ENCODE measurements around the gene ANKS3. TPM values are rescaled to one million over a fixed set of nuclear protein-coding genes. Genes with fewer than 3 reads are reported as not detected.

ANKS3 gene
- total RNA-seq, 1 experiment from 2014 or later = 35.0 TPM

GRCh38 chr16:4728676-4729075 is 5.4 kb downstream of the ANKS3 start:
- Mint-ChIP-seq H3K4me1 (ENCODE audit: insufficient read depth, unreplicated experiment) (peaks cover 6% of the 10 kb centered on the region), H3K27ac (ENCODE audit: low read depth, unreplicated experiment) (no peak overlapping the region), H3K27me3 (ENCODE audit: insufficient read depth, unreplicated experiment) (no peaks in the 10 kb centered on the region), H3K4me3 (ENCODE audit: unreplicated experiment) (no peak overlapping the region), H3K9me3 (ENCODE audit: unreplicated experiment) (no peaks in the 10 kb centered on the region), H3K36me3 (ENCODE audit: insufficient read depth, unreplicated experiment) (peaks cover 38% of the 10 kb centered on the region)
- BruUV-seq (replicated peaks) = no TSS peak
- intact Hi-C loops (cut with micrococcal nuclease) = no loop called here
- CTCF ChIA-PET = interaction anchor here (0.5 kb wide), 1 partner anchor 250 kb away, joined by 3 read pairs; no protein-coding TSS in a partner anchor
- POLR2A ChIA-PET = no interaction called here
- TF ChIP-seq CTCF (IDR thresholded peaks at IDR 0.05; ENCODE audit: unreplicated experiment) = no peak
- DNase-seq (ENCODE audit: unreplicated experiment) = no peak

GRCh38 chr16:4726616-4727015 is 7.5 kb downstream of the ANKS3 start:
- TF ChIP-seq CTCF (IDR thresholded peaks at IDR 0.05; ENCODE audit: unreplicated experiment) = no peak
- peaks cover 53% of the 10 kb centered on the region for H3K36me3 Mint-ChIP-seq (ENCODE audit: insufficient read depth, unreplicated experiment)
- H3K27me3 Mint-ChIP-seq (ENCODE audit: insufficient read depth, unreplicated experiment) = no peaks in the 10 kb centered on the region
- no peaks in the 10 kb centered on the region for H3K9me3 Mint-ChIP-seq (ENCODE audit: unreplicated experiment)
- no peak for DNase-seq (ENCODE audit: unreplicated experiment)
- BruUV-seq (replicated peaks) = no TSS peak
- H3K27ac Mint-ChIP-seq (ENCODE audit: low read depth, unreplicated experiment) = no peak overlapping the region
- intact Hi-C loops (cut with micrococcal nuclease) = no loop called here
- ChIA-PET POLR2A (no interaction called here), CTCF (interaction anchor here (0.9 to 1.7 kb wide), 2 partner anchors 13 to 17 kb away, joined by 3 to 5 read pairs; no protein-coding TSS in a partner anchor)
- H3K4me3 Mint-ChIP-seq (ENCODE audit: unreplicated experiment) = no peak overlapping the region
- H3K4me1 Mint-ChIP-seq (ENCODE audit: insufficient read depth, unreplicated experiment) = no peaks in the 10 kb centered on the region

- no peaks in the 10 kb centered on the region for H3K27me3 Mint-ChIP-seq (ENCODE audit: insufficient read depth, unreplicated experiment)
- CTCF ChIA-PET = interaction anchor here (0.5 to 0.6 kb wide), 2 partner anchors 14 to 84 kb away, joined by 3 to 6 read pairs; no protein-coding TSS in a partner anchor
- H3K27ac Mint-ChIP-seq (ENCODE audit: low read depth, unreplicated experiment) = no peak overlapping the region
- POLR2A ChIA-PET = interaction anchor here (0.5 to 2.2 kb wide), 3 partner anchors 9 to 120 kb away, joined by 3 to 8 read pairs (median 3); partner anchors contain the start of genes ANKS3 and DNAAF8
- no TSS peak for BruUV-seq (replicated peaks)
- H3K9me3 Mint-ChIP-seq (ENCODE audit: unreplicated experiment) = no peaks in the 10 kb centered on the region
- intact Hi-C loops (cut with micrococcal nuclease) = no loop called here
- peaks cover 44% of the 10 kb centered on the region for H3K36me3 Mint-ChIP-seq (ENCODE audit: insufficient read depth, unreplicated experiment)
- H3K4me1 Mint-ChIP-seq (ENCODE audit: insufficient read depth, unreplicated experiment) = no peaks in the 10 kb centered on the region
- no peak overlapping the region for H3K4me3 Mint-ChIP-seq (ENCODE audit: unreplicated experiment)
- no peak for DNase-seq (ENCODE audit: unreplicated experiment)
- TF ChIP-seq CTCF (IDR thresholded peaks at IDR 0.05; ENCODE audit: unreplicated experiment) = no peak
Measured at GRCh38 chr16:4724661-4725270, 9.3 kb downstream of the ANKS3 start.

GRCh38 chr16:4723071-4723767 is 10.9 kb downstream of the ANKS3 start:
- POLR2A ChIA-PET = interaction anchor here (1.2 to 2.2 kb wide), 2 partner anchors 11 kb away, joined by 3 to 8 read pairs; partner anchors contain the start of genes ANKS3 and DNAAF8
- CTCF ChIA-PET = no interaction called here
- no peak for TF ChIP-seq CTCF (IDR thresholded peaks at IDR 0.05; ENCODE audit: unreplicated experiment)
- H3K36me3 Mint-ChIP-seq (ENCODE audit: insufficient read depth, unreplicated experiment) = peaks cover 52% of the 10 kb centered on the region
- BruUV-seq (replicated peaks) = no TSS peak
- DNase-seq (ENCODE audit: unreplicated experiment) = no peak
- H3K27me3 Mint-ChIP-seq (ENCODE audit: insufficient read depth, unreplicated experiment) = no peaks in the 10 kb centered on the region
- no peak overlapping the region for H3K4me3 Mint-ChIP-seq (ENCODE audit: unreplicated experiment)
- intact Hi-C loops (cut with micrococcal nuclease) = no loop called here
- H3K4me1 Mint-ChIP-seq (ENCODE audit: insufficient read depth, unreplicated experiment) = no peaks in the 10 kb centered on the region
- no peak overlapping the region for H3K27ac Mint-ChIP-seq (ENCODE audit: low read depth, unreplicated experiment)
- H3K9me3 Mint-ChIP-seq (ENCODE audit: unreplicated experiment) = no peaks in the 10 kb centered on the region

All from MCF 10A (cell line).